Measurements from ENCODE around the gene ZFYVE9. TPM values are rescaled to one million over a fixed set of nuclear protein-coding genes. Genes with fewer than 3 reads are reported as not detected.

Gene ZFYVE9
- total and polyA plus RNA-seq, 2 of the 13 experiments (the other 11 are each of a cell fraction or from before 2014, with no cell fraction given), result 9.2 to 19.8 TPM

DNA sequence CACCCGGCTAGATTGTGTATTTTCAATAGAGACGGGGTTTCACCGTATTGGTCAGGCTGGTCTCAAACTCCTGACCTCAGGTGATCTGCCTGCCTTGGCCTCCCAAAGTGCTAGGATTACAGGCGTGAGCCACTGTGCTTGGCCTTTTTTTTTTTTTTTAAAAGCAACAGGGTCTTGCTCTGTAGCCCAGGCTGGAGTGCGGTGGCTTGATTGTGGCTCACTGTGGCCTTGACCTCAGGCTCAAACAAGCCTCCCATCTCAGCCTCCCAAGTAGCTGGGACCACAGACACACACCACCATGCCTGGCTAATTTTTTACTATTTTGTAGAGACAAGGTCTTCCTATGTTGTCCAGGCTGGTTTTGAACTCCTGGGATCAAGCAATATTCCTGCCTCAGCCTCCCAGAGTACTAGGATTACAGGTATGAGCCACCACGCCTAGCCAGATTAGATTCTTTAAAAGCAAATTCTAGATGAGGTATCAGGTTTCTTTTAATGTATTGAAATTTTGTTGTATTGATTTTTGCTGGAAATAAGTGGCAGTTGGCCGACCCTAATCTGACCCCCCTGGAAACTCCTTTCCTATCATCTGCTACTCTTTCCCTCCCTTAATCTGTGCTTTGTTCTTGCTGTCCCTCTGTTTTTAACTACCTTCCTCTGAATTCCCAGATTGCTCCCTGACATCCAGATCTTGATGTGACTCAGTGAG lies 26.6 kb downstream of the ZFYVE9 start:
- Histone ChIP-seq H3K27ac (ENCODE audit: extremely low read length, insufficient read depth, low read length) (no peak overlapping the region), H4K20me1 (ENCODE audit: insufficient read depth, low read length) (peaks cover 11% of the 10 kb centered on the region; the same call in 1 of the 2 replicates), H3K4me1 (ENCODE audit: insufficient read depth, low read length) (peaks cover 17% of the 10 kb centered on the region), H3K36me3 (replicated peaks in 1 of 2; ENCODE audit: control insufficient read depth in 1 of 2, insufficient read depth in 2 of 2, low read length in 2 of 2) (no peaks in the 10 kb centered on the region), H3K79me2 (ENCODE audit: insufficient read depth, low read length) (peaks cover 40% of the 10 kb centered on the region), H3K9ac (ENCODE audit: insufficient read depth, low read depth, low read length) (no peak overlapping the region), H3K4me3 (replicated peaks in 1 of 3; ENCODE audit: insufficient read depth in 1 of 3, low read depth in 2 of 3, low read length in 3 of 3) (no peak overlapping the region), H3K27me3 (ENCODE audit: control insufficient read depth in 1 of 2, insufficient read depth in 2 of 2, low read length in 2 of 2) (no peaks in the 10 kb centered on the region), H3K9me3 (ENCODE audit: low read length) (no peaks in the 10 kb centered on the region), H2AFZ (ENCODE audit: low read length) (no peak overlapping the region), H3K4me2 (ENCODE audit: low read depth, low read length) (no peak overlapping the region)
- 95% methylated on average over 7 of the region's 7 CpGs for WGBS (ENCODE audit: low lambda C conversion rate)
- intact Hi-C loops (cut with micrococcal nuclease; ENCODE audit: unreplicated experiment), result no loop called here
- no TSS peak for BruUV-seq (replicated peaks)
- CTCF ChIA-PET (ENCODE audit: low intra/inter-chr PET ratio, low total read pairs), result no interaction called here
- no peak for DNase-seq (ENCODE audit: low spot score)
- ATAC-seq, result no peak
- POLR2A ChIA-PET, result no interaction called here
- FAIRE-seq, result no peak
- in situ Hi-C loops (cut with HindIII; ENCODE audit: extremely low pct_ligation_motif_present, low pct_unique_long_range_greater_than_20kb), result no loop called here
- no peak for TF ChIP-seq KDM1A (CRISPR knock-in tag; IDR thresholded peaks at IDR 0.05)
- TF ChIP-seq ZNF629 (CRISPR knock-in tag; conservative IDR thresholded peaks at IDR 0.05), result no peak
- TF ChIP-seq, protein P1, sequence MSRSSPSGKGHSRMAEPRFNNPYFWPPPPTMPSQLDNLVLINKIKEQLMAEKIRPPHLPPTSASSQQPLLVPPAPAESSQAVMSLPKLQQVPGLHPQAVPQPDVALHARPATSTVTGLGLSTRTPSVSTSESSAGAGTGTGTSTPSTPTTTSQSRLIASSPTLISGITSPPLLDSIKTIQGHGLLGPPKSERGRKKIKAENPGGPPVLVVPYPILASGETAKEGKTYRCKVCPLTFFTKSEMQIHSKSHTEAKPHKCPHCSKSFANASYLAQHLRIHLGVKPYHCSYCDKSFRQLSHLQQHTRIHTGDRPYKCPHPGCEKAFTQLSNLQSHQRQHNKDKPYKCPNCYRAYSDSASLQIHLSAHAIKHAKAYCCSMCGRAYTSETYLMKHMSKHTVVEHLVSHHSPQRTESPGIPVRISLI (CRISPR knock-in tag; IDR thresholded peaks at IDR 0.05; ENCODE audit: borderline replicate concordance), result peak; percentile 24; the same call in 1 of the 2 replicates
- TF ChIP-seq SATB2 (CRISPR knock-in tag; IDR thresholded peaks at IDR 0.05), result no peak
- TF ChIP-seq ZFP91 (CRISPR knock-in tag; IDR thresholded peaks at IDR 0.05; ENCODE audit: borderline replicate concordance), result peak; percentile 62
- TF ChIP-seq AFF4 (CRISPR knock-in tag; IDR thresholded peaks at IDR 0.05), result no peak
- TF ChIP-seq SOX6 (IDR thresholded peaks at IDR 0.05), result no peak
- no peak for TF ChIP-seq SOX6 (CRISPR knock-in tag; IDR thresholded peaks at IDR 0.05)
- no peak for TF ChIP-seq PCBP2 (optimal IDR thresholded peaks at IDR 0.05; ENCODE audit: low read depth, low read length, poor library complexity, severe bottlenecking)
- TF ChIP-seq BCL6 (CRISPR knock-in tag; IDR thresholded peaks at IDR 0.05), result peak; percentile 66
- TF ChIP-seq ZNF121 (CRISPR knock-in tag; IDR thresholded peaks at IDR 0.05), result peak; percentile 72; the same call in 1 of the 2 replicates
- peak; percentile 16; the same call in 1 of the 2 replicates for TF ChIP-seq ZMYM4 (CRISPR knock-in tag; IDR thresholded peaks at IDR 0.05)
- TF ChIP-seq HMG20B (CRISPR knock-in tag; conservative IDR thresholded peaks at IDR 0.05), result no peak
- TF ChIP-seq ZNF839 (CRISPR knock-in tag; IDR thresholded peaks at IDR 0.05; ENCODE audit: borderline replicate concordance), result no peak
- TF ChIP-seq ZNF749 (CRISPR knock-in tag; IDR thresholded peaks at IDR 0.05; ENCODE audit: borderline replicate concordance), result no peak
- no peak for TF ChIP-seq POLR2G (IDR thresholded peaks at IDR 0.05; ENCODE audit: low read depth, low read length)

Data from HepG2 (cell line).